H9 (cell line): Measurements from ENCODE around the gene OR10J1. TPM values are rescaled to one million over a fixed set of nuclear protein-coding genes. Genes with fewer than 3 reads are reported as not detected.

Source experiments
- DNase-seq: peaks from one replicate; pipeline ENCODE4 v3.0.0-alpha.2; 2017
- H2AFZ ChIP-seq: one replicate; pipeline ENCODE4 v1.6.1; 2013; ENCODE audit warnings: mild to moderate bottlenecking, low read length, control low read depth, moderate library complexity
- H2AK5ac ChIP-seq: 2 replicates; pipeline ENCODE4 v1.6.1; 2013; ENCODE audit warnings: low read length, control low read depth, mixed read lengths; ENCODE audit not compliant: insufficient read length
- H2BK120ac ChIP-seq: one replicate; pipeline ENCODE4 v1.6.1; 2013; ENCODE audit warnings: low read depth, mild to moderate bottlenecking, low read length, control low read depth, inconsistent platforms; ENCODE audit not compliant: poor library complexity, severe bottlenecking
- H2BK12ac ChIP-seq: 2 replicates; pipeline ENCODE4 v1.6.1; 2013; ENCODE audit warnings: low read length, control low read depth, mixed read lengths, low read depth; ENCODE audit not compliant: insufficient read length
- H2BK15ac ChIP-seq: 2 replicates; pipeline ENCODE4 v1.6.1; 2013; ENCODE audit warnings: low read depth, low read length, control low read depth
- H2BK20ac ChIP-seq: one replicate; pipeline ENCODE4 v1.6.1; 2013; ENCODE audit warnings: low read depth, mild to moderate bottlenecking, low read length, control low read depth, inconsistent platforms; ENCODE audit not compliant: poor library complexity, severe bottlenecking
- H2BK5ac ChIP-seq: 2 replicates; pipeline ENCODE4 v1.6.1; 2013; ENCODE audit warnings: low read length, control low read depth, mixed read lengths; ENCODE audit not compliant: insufficient read length
- H3K14ac ChIP-seq: 2 replicates; pipeline ENCODE4 v1.6.1; 2013; ENCODE audit warnings: low read length, control low read depth; ENCODE audit not compliant: insufficient read depth
- H3K18ac ChIP-seq: 2 replicates; pipeline ENCODE4 v1.6.1; 2013; ENCODE audit warnings: low read depth, mild to moderate bottlenecking, mixed read lengths, low read length, control low read depth; ENCODE audit not compliant: insufficient read length
- H3K23ac ChIP-seq: 2 replicates; pipeline ENCODE4 v1.6.1; 2013; ENCODE audit warnings: low read length, control low read depth, mixed read lengths, low read depth; ENCODE audit not compliant: insufficient read length
- H3K23me2 ChIP-seq: 2 replicates; pipeline ENCODE4 v1.6.1; 2013; ENCODE audit warnings: low read depth, mild to moderate bottlenecking, mixed read lengths, low read length, control low read depth; ENCODE audit not compliant: insufficient read length, poor library complexity, severe bottlenecking
- H3K27ac ChIP-seq: 2 replicates; pipeline ENCODE4 v1.5.1; 2013; ENCODE audit warnings: low read length, control low read depth, mixed read lengths, low read depth; ENCODE audit not compliant: insufficient read length
- H3K27me3 ChIP-seq: 2 replicates; pipeline ENCODE4 v1.6.1; 2013; ENCODE audit warnings: low read length, control low read depth, inconsistent platforms; ENCODE audit not compliant: insufficient read depth
- H3K4ac ChIP-seq: 2 replicates; pipeline ENCODE4 v1.6.1; 2013; ENCODE audit warnings: low read depth, mild to moderate bottlenecking, control low read depth, inconsistent platforms, low read length, moderate library complexity
- H3K4me1 ChIP-seq: 2 replicates; pipeline ENCODE4 v1.6.1; 2013; ENCODE audit warnings: low read length, control low read depth, inconsistent platforms; ENCODE audit not compliant: insufficient read depth
- H3K4me2 ChIP-seq: 2 replicates; pipeline ENCODE4 v1.6.1; 2013; ENCODE audit warnings: low read length, control low read depth, mixed read lengths; ENCODE audit not compliant: insufficient read length, insufficient read depth
- H3K56ac ChIP-seq: 2 replicates; pipeline ENCODE4 v1.6.1; 2013; ENCODE audit warnings: low read depth, mild to moderate bottlenecking, mixed read lengths, low read length, control low read depth; ENCODE audit not compliant: insufficient read length
- H3K79me1 ChIP-seq: 2 replicates; pipeline ENCODE4 v1.6.1; 2013; ENCODE audit warnings: low read depth, mild to moderate bottlenecking, moderate library complexity, low read length, control low read depth, inconsistent platforms; ENCODE audit not compliant: insufficient read depth, poor library complexity, severe bottlenecking
- H3K79me2 ChIP-seq: 2 replicates; pipeline ENCODE4 v1.6.1; 2013; ENCODE audit warnings: low read length, control low read depth, inconsistent platforms; ENCODE audit not compliant: insufficient read depth
- H3K9ac ChIP-seq: 2 replicates; pipeline ENCODE4 v1.6.1; 2013; ENCODE audit warnings: low read length, control low read depth, mixed read lengths; ENCODE audit not compliant: insufficient read length; ENCODE audit errors: extremely low read depth
- H3K9me3 ChIP-seq: one replicate; pipeline ENCODE4 v1.6.1; 2013; ENCODE audit warnings: low read depth, low read length, inconsistent platforms; ENCODE audit not compliant: control insufficient read depth
- H3T11ph ChIP-seq: one replicate; pipeline ENCODE4 v1.6.1; 2013; ENCODE audit warnings: mild to moderate bottlenecking, low read length, control low read depth, inconsistent platforms
- H4K20me1 ChIP-seq: one replicate; pipeline ENCODE4 v1.6.1; 2013; ENCODE audit not compliant: control insufficient read depth, insufficient read length, insufficient read depth
- H4K5ac ChIP-seq: 2 replicates; pipeline ENCODE4 v1.6.1; 2013; ENCODE audit warnings: low read depth, mild to moderate bottlenecking, mixed read lengths, low read length, control low read depth; ENCODE audit not compliant: insufficient read length
- H4K8ac ChIP-seq: replicated peaks from 2 replicates; pipeline ENCODE4 v1.6.1; 2013; ENCODE audit warnings: low read length, control low read depth, mixed read lengths, low read depth; ENCODE audit not compliant: insufficient read length
- H4K91ac ChIP-seq: 2 replicates; pipeline ENCODE4 v1.6.1; 2013; ENCODE audit warnings: low read depth, mild to moderate bottlenecking, moderate library complexity, mixed read lengths, low read length, control low read depth; ENCODE audit not compliant: insufficient read length
- H3K27ac Mint-ChIP-seq, 3 experiments: 2 replicates in 2 of 3; 3 replicates in 1 of 3; pipeline ENCODE4 v1.8.0; 2020 to 2021; ENCODE audit warnings: mixed read lengths in 3 of 3, mild to moderate bottlenecking in 1 of 3, moderate library complexity in 1 of 3
- H3K27me3 Mint-ChIP-seq: 2 replicates; pipeline ENCODE4 v1.8.0; 2021; ENCODE audit warnings: low read depth, mild to moderate bottlenecking, moderate library complexity, mixed read lengths
- H3K36me3 Mint-ChIP-seq, 3 experiments: 2 replicates in 2 of 3; 3 replicates in 1 of 3; pipeline ENCODE4 v1.8.0; 2020 to 2021; ENCODE audit warnings: low read depth in 3 of 3, mixed read lengths in 3 of 3; ENCODE audit not compliant: insufficient read depth in 1 of 3
- H3K4me1 Mint-ChIP-seq, 2 experiments: 2 replicates each; pipeline ENCODE4 v1.8.0; 2020; ENCODE audit warnings: mixed read lengths in 2 of 2
- H3K4me3 Mint-ChIP-seq, 2 experiments: 2 replicates in 1 of 2; 3 replicates in 1 of 2; pipeline ENCODE4 v1.8.0; 2020 to 2021; ENCODE audit warnings: mild to moderate bottlenecking in 2 of 2, mixed read lengths in 2 of 2, moderate library complexity in 1 of 2
- H3K9me3 Mint-ChIP-seq, 2 experiments: 2 replicates in 1 of 2; 3 replicates in 1 of 2; pipeline ENCODE4 v1.8.0; 2020; ENCODE audit warnings: mild to moderate bottlenecking in 2 of 2, mixed read lengths in 2 of 2, moderate library complexity in 1 of 2
- CTCF ChIP-seq: fragments of 200-600 bp; sonication (generic); conservative IDR thresholded peaks from 3 replicates; pipeline ENCODE4 v1.8.0; 2021; ENCODE audit warnings: antibody characterized with exemption, mild to moderate bottlenecking
- WGBS: extraction: QIAGEN DNeasy Blood & Tissue Kit; methylation state at CpG from one replicate; pipeline ENCODE4 v1.1.7; 2013; ENCODE audit warnings: missing lambda C conversion rate, low lambda C conversion rate, mixed read lengths; ENCODE audit not compliant: insufficient read length; ENCODE audit errors: extremely low coverage; 5-methylcytosine and 5-hydroxymethylcytosine counted together
- total RNA-seq: library from RNA; stranded (reverse); gene quantifications from 2 replicates; pipeline ENCODE4 v1.2.1, GENCODE V29; 2021

The OR10J1 gene
- total RNA-seq, 1 experiment from 2014 or later = not detected

GRCh38 chr1:159430985-159431384 lies 8.5 kb upstream of the OR10J1 start:
- H2BK5ac ChIP-seq = no peak overlapping the region
- H4K8ac ChIP-seq = no peak overlapping the region
- no peaks in the 10 kb centered on the region for H3K23me2 ChIP-seq
- H3K9me3 ChIP-seq = no peaks in the 10 kb centered on the region
- H3T11ph ChIP-seq = no peak overlapping the region
- no peaks in the 10 kb centered on the region for H3K79me2 ChIP-seq
- no peak overlapping the region for H2BK12ac ChIP-seq
- no peak overlapping the region for H2AFZ ChIP-seq
- H3K4ac ChIP-seq = no peak overlapping the region
- H3K9me3 Mint-ChIP-seq = peaks cover 0 to 35% of the 10 kb centered on the region in 2 experiments; a peak in 2 of 5 replicates
- no peaks in the 10 kb centered on the region for H3K4me1 ChIP-seq
- H3K27ac ChIP-seq = no peak overlapping the region
- TF ChIP-seq CTCF = no peak
- H3K36me3 Mint-ChIP-seq = peaks cover 0 to 28% (median 0%) of the 10 kb centered on the region in 3 experiments; a peak in 2 of 7 replicates
- no peaks in the 10 kb centered on the region for H3K79me1 ChIP-seq
- no peak overlapping the region for H2BK15ac ChIP-seq
- no peak overlapping the region for H3K27ac Mint-ChIP-seq
- H3K27me3 Mint-ChIP-seq = peaks cover 2% of the 10 kb centered on the region
- H2AK5ac ChIP-seq = no peak overlapping the region
- no peaks in the 10 kb centered on the region for H3K4me1 Mint-ChIP-seq
- no CpG with 5 or more reads among the region's 6 CpGs for WGBS
- no peak overlapping the region for H3K18ac ChIP-seq
- no peak overlapping the region for H3K4me2 ChIP-seq
- no peak overlapping the region for H2BK120ac ChIP-seq
- no peak overlapping the region for H3K9ac ChIP-seq
- no peak for DNase-seq
- no peak overlapping the region for H3K14ac ChIP-seq
- no peaks in the 10 kb centered on the region for H4K20me1 ChIP-seq
- H4K5ac ChIP-seq = no peak overlapping the region
- H3K4me3 Mint-ChIP-seq = no peak overlapping the region
- no peak overlapping the region for H3K56ac ChIP-seq
- no peak overlapping the region for H3K23ac ChIP-seq
- no peak overlapping the region for H2BK20ac ChIP-seq
- no peaks in the 10 kb centered on the region for H3K27me3 ChIP-seq
- H4K91ac ChIP-seq = no peak overlapping the region
